Measurements from ENCODE around the gene TUT4. TPM values are rescaled to one million over a fixed set of nuclear protein-coding genes. Genes with fewer than 3 reads are reported as not detected.

TUT4 gene
- total and polyA plus RNA-seq, 2 experiments from 2014 or later, result 42.6 to 93.3 TPM

- peak in 1 of 2 donors; percentile 20 for DNase-seq (ENCODE audit: low read depth in 1 of 2, low spot score in 1 of 2)
- no peak overlapping the region for H3K27ac ChIP-seq
- no peaks in the 10 kb centered on the region for H3K9me3 ChIP-seq (ENCODE audit: low read depth)
- no peak overlapping the region for H3K4me3 ChIP-seq
- H3K27me3 ChIP-seq, result no peaks in the 10 kb centered on the region
- peaks cover 8% of the 10 kb centered on the region for H3K4me1 ChIP-seq (ENCODE audit: low read depth)
- H3K36me3 ChIP-seq, result no peaks in the 10 kb centered on the region
- TF ChIP-seq, protein P1, sequence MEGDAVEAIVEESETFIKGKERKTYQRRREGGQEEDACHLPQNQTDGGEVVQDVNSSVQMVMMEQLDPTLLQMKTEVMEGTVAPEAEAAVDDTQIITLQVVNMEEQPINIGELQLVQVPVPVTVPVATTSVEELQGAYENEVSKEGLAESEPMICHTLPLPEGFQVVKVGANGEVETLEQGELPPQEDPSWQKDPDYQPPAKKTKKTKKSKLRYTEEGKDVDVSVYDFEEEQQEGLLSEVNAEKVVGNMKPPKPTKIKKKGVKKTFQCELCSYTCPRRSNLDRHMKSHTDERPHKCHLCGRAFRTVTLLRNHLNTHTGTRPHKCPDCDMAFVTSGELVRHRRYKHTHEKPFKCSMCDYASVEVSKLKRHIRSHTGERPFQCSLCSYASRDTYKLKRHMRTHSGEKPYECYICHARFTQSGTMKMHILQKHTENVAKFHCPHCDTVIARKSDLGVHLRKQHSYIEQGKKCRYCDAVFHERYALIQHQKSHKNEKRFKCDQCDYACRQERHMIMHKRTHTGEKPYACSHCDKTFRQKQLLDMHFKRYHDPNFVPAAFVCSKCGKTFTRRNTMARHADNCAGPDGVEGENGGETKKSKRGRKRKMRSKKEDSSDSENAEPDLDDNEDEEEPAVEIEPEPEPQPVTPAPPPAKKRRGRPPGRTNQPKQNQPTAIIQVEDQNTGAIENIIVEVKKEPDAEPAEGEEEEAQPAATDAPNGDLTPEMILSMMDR (IDR thresholded peaks at IDR 0.05; ENCODE audit: low read depth, low read length), result no peak
Measured at GRCh38 chr1:52571783-52572182, 18.9 kb upstream of the TUT4 start.

DNA sequence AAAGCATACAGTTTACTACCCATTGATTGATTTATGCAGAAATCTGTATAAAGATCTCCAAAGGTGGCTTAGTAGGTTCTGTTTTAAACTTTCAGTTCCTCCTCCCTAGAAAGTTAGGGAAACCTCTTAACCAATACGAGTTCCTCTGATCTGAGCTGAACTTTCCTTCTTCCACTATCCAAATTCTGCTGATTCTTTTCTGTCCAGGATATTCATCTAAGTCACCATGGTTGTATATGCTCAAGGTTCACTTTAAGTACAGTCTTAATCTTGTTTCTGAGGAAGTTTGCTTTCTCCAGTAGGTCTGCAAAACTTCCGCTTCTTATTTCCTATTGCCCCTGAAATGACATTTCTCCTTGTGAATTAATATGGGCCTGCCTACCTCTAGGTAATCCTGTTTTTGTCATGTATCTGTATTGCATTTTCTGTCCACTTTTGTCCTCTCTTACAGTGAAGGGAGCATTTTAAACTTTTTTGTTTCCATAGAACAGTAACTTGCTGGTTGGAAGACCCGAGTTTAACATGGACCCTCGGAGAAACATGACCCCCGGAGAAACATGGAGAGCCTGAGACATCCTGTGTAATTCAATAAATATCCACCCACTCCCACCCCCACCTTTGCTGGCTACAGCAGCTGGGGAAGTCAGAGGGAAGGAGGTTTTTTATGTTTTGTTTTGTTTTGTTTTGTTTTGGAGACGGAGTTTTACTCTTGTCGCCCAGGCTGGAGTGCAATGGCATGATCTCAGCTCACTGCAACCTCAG lies 16.7 kb upstream of the TUT4 start:
- Histone ChIP-seq H3K27me3 (no peaks in the 10 kb centered on the region), H3K9me3 (ENCODE audit: low read depth) (no peaks in the 10 kb centered on the region), H3K36me3 (no peaks in the 10 kb centered on the region), H3K4me3 (no peak overlapping the region), H3K27ac (no peak overlapping the region), H3K4me1 (ENCODE audit: low read depth) (peaks cover 8% of the 10 kb centered on the region)
- TF ChIP-seq, protein P1 (IDR thresholded peaks at IDR 0.05; ENCODE audit: low read depth, low read length), result no peak
- DNase-seq (ENCODE audit: low read depth in 1 of 2, low spot score in 1 of 2), result no peak

DNA sequence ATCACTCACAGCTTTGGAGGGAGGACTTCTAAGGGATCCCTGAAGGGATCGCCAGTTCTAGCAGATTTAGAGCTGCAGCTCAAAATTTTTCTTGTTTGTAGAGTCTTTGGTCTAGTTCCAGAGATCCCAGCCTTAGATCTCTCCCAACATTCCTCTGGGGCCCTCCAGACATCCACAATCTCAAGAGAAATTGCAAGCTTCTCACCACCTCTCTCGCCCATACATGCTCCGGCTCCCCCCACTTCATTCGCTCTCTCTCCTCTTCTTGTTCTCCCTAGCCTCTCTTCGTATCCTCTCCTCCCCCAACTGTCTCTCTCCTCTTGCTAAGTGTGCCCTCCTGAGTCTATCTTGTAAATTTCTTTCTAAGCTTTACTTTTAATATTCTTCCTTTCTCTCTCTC lies 15.1 kb upstream of the TUT4 start:
- TF ChIP-seq, protein P1 (IDR thresholded peaks at IDR 0.05; ENCODE audit: low read depth, low read length), result no peak
- H3K4me3 ChIP-seq, result no peak overlapping the region
- H3K36me3 ChIP-seq, result no peaks in the 10 kb centered on the region
- H3K9me3 ChIP-seq (ENCODE audit: low read depth), result no peaks in the 10 kb centered on the region
- DNase-seq (ENCODE audit: low read depth in 1 of 2, low spot score in 1 of 2), result peak in 1 of 2 donors; percentile 39
- no peaks in the 10 kb centered on the region for H3K27me3 ChIP-seq
- peaks cover 8% of the 10 kb centered on the region for H3K4me1 ChIP-seq (ENCODE audit: low read depth)
- no peak overlapping the region for H3K27ac ChIP-seq

DNA sequence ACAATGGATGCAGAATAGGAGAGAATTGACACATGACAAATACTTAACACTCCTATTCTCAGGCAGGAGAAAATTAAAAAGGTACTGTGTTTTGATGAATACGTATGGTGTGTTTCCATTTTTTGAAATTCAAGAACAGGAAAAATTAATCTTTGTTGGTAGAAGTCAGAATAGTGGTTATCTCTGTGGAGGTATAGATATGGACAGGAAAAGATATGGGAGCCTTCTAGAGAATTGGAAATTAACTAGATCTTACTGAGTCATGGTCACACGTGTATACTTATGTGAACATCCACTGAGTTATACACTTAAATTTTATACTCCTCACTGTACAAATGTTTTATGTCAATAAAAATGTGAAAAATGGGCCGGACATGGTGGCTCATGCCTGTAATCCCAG lies 9.9 kb upstream of the TUT4 start:
- Histone ChIP-seq H3K27ac (no peak overlapping the region), H3K4me1 (ENCODE audit: low read depth) (peaks cover 2% of the 10 kb centered on the region)
- TF ChIP-seq, protein P1 (IDR thresholded peaks at IDR 0.05; ENCODE audit: low read depth, low read length), result no peak

DNA sequence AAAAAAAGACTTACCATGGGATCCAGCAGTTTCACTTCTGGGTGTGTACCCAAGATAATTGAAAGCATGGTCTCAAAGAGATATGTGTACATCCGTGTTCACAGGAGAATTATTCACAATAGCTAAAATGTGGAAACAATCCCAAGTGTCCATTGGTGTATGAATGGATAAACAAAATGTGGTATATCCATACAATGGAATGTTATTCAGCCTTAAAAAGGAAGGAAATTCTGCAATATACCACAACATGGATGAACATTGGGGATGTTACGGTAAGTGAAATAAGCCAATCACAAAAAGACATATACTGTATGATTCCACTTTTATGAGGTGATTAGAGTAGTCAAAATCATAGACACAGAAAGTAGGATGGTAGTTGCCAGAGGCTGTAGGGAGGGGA lies 7.0 kb upstream of the TUT4 start:
- Histone ChIP-seq H3K27me3 (no peaks in the 10 kb centered on the region), H3K27ac (no peak overlapping the region), H3K36me3 (no peaks in the 10 kb centered on the region), H3K4me1 (ENCODE audit: low read depth) (no peaks in the 10 kb centered on the region), H3K9me3 (ENCODE audit: low read depth) (no peaks in the 10 kb centered on the region), H3K4me3 (no peak overlapping the region)
- TF ChIP-seq, protein P1 (IDR thresholded peaks at IDR 0.05; ENCODE audit: low read depth, low read length), result no peak
- no peak for DNase-seq (ENCODE audit: low read depth in 1 of 2, low spot score in 1 of 2)

More for the DNA sequence above, 9.9 kb upstream of the TUT4 start:
- no peak for DNase-seq (ENCODE audit: low read depth in 1 of 2, low spot score in 1 of 2)
- Histone ChIP-seq H3K4me3 (no peak overlapping the region), H3K27me3 (no peaks in the 10 kb centered on the region), H3K36me3 (no peaks in the 10 kb centered on the region), H3K9me3 (ENCODE audit: low read depth) (no peaks in the 10 kb centered on the region)

Data from cardiac muscle cell (in vitro differentiated cells and primary cell).